WTC11 (cell line): ENCODE data around the gene FMR1.

ENCODE experiments used
- ATF1 ChIP-seq: sonication (generic); formaldehyde crosslinking; IDR thresholded peaks from 2 replicates; pipeline ENCODE4 v1.8.1; 2023; ENCODE audit warnings: mild to moderate bottlenecking, moderate library complexity, missing genetic modification reagents
- CREB1 ChIP-seq: sonication (generic); formaldehyde crosslinking; IDR thresholded peaks from 2 replicates; pipeline ENCODE4 v1.8.0; 2023; ENCODE audit warnings: mild to moderate bottlenecking, missing genetic modification reagents
- ESRRA ChIP-seq: sonication (generic); formaldehyde crosslinking; IDR thresholded peaks from 2 replicates; pipeline ENCODE4 v1.8.1; 2022; ENCODE audit warnings: mild to moderate bottlenecking, missing genetic modification reagents, borderline replicate concordance
- FOXK1 ChIP-seq: sonication (generic); formaldehyde crosslinking; IDR thresholded peaks from 2 replicates; pipeline ENCODE4 v1.8.0; 2022; ENCODE audit warnings: mild to moderate bottlenecking, moderate library complexity, missing genetic modification reagents
- FOXP1 ChIP-seq: sonication (generic); formaldehyde crosslinking; IDR thresholded peaks from 2 replicates; pipeline ENCODE4 v1.8.0; 2022; ENCODE audit warnings: missing genetic modification reagents, mild to moderate bottlenecking, moderate library complexity, borderline replicate concordance
- JUN ChIP-seq: sonication (generic); formaldehyde crosslinking; IDR thresholded peaks from 2 replicates; pipeline ENCODE4 v1.8.0; 2023; ENCODE audit warnings: mild to moderate bottlenecking, missing genetic modification reagents
- NR3C1 ChIP-seq: sonication (generic); formaldehyde crosslinking; conservative IDR thresholded peaks from 2 replicates; pipeline ENCODE4 v1.8.1; 2023; ENCODE audit warnings: low read depth, mild to moderate bottlenecking, missing genetic modification reagents
- SP1 ChIP-seq: sonication (generic); formaldehyde crosslinking; conservative IDR thresholded peaks from 2 replicates; pipeline ENCODE4 v1.8.1; 2022; ENCODE audit warnings: missing genetic modification reagents
- USF2 ChIP-seq: sonication (generic); formaldehyde crosslinking; IDR thresholded peaks from 2 replicates; pipeline ENCODE4 v1.8.1; 2023; ENCODE audit warnings: mild to moderate bottlenecking, missing genetic modification reagents, moderate library complexity
- ZNF121 ChIP-seq: sonication (generic); formaldehyde crosslinking; IDR thresholded peaks from 2 replicates; pipeline ENCODE4 v1.8.0; 2023; ENCODE audit warnings: missing genetic modification reagents
- TF ChIP-seq, protein P1 (sequence below): fragments of 200-600 bp; IDR thresholded peaks from 2 replicates; pipeline ENCODE4 v1.8.0; 2022; ENCODE audit warnings: antibody characterized with exemption
- TF ChIP-seq, protein P2 (sequence below): sonication (generic); formaldehyde crosslinking; IDR thresholded peaks from 2 replicates; pipeline ENCODE4 v1.8.0; 2022; ENCODE audit warnings: mild to moderate bottlenecking, missing genetic modification reagents
- TF ChIP-seq, protein P3 (sequence below): sonication (generic); formaldehyde crosslinking; IDR thresholded peaks from 2 replicates; pipeline ENCODE4 v1.8.0; 2022; ENCODE audit warnings: missing genetic modification reagents
- TF ChIP-seq, protein P4 (sequence below): fragments of 250-450 bp; sonication (Bioruptor Pico); conservative IDR thresholded peaks from 2 replicates; pipeline ENCODE4 v1.9.0; 2021; ENCODE audit warnings: mild to moderate bottlenecking

DNA sequence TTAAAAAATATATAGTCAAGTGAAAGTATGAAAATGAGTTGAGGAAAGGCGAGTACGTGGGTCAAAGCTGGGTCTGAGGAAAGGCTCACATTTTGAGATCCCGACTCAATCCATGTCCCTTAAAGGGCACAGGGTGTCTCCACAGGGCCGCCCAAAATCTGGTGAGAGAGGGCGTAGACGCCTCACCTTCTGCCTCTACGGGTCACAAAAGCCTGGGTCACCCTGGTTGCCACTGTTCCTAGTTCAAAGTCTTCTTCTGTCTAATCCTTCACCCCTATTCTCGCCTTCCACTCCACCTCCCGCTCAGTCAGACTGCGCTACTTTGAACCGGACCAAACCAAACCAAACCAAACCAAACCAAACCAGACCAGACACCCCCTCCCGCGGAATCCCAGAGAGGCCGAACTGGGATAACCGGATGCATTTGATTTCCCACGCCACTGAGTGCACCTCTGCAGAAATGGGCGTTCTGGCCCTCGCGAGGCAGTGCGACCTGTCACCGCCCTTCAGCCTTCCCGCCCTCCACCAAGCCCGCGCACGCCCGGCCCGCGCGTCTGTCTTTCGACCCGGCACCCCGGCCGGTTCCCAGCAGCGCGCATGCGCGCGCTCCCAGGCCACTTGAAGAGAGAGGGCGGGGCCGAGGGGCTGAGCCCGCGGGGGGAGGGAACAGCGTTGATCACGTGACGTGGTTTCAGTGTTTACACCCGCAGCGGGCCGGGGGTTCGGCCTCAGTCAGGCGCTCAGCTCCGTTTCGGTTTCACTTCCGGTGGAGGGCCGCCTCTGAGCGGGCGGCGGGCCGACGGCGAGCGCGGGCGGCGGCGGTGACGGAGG, at the start of gene FMR1:
- TF ChIP-seq FOXP1 (no peak), JUN (CRISPR knock-in tag) (no peak), FOXK1 (peak; percentile 88), USF2 (CRISPR knock-in tag) (peak; percentile 93), ZNF121 (CRISPR knock-in tag) (no peak), ESRRA (no peak), NR3C1 (CRISPR knock-in tag) (no peak), ATF1 (CRISPR knock-in tag) (no peak), SP1 (CRISPR knock-in tag) (peak; percentile 29; the same call in 1 of the 2 replicates), CREB1 (no peak)
- TF ChIP-seq, protein P1, sequence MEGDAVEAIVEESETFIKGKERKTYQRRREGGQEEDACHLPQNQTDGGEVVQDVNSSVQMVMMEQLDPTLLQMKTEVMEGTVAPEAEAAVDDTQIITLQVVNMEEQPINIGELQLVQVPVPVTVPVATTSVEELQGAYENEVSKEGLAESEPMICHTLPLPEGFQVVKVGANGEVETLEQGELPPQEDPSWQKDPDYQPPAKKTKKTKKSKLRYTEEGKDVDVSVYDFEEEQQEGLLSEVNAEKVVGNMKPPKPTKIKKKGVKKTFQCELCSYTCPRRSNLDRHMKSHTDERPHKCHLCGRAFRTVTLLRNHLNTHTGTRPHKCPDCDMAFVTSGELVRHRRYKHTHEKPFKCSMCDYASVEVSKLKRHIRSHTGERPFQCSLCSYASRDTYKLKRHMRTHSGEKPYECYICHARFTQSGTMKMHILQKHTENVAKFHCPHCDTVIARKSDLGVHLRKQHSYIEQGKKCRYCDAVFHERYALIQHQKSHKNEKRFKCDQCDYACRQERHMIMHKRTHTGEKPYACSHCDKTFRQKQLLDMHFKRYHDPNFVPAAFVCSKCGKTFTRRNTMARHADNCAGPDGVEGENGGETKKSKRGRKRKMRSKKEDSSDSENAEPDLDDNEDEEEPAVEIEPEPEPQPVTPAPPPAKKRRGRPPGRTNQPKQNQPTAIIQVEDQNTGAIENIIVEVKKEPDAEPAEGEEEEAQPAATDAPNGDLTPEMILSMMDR, result no peak
- TF ChIP-seq, protein P2, sequence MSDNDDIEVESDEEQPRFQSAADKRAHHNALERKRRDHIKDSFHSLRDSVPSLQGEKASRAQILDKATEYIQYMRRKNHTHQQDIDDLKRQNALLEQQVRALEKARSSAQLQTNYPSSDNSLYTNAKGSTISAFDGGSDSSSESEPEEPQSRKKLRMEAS (CRISPR knock-in tag), result peak; percentile 70; the same call in 1 of the 2 replicates
- TF ChIP-seq, protein P3, sequence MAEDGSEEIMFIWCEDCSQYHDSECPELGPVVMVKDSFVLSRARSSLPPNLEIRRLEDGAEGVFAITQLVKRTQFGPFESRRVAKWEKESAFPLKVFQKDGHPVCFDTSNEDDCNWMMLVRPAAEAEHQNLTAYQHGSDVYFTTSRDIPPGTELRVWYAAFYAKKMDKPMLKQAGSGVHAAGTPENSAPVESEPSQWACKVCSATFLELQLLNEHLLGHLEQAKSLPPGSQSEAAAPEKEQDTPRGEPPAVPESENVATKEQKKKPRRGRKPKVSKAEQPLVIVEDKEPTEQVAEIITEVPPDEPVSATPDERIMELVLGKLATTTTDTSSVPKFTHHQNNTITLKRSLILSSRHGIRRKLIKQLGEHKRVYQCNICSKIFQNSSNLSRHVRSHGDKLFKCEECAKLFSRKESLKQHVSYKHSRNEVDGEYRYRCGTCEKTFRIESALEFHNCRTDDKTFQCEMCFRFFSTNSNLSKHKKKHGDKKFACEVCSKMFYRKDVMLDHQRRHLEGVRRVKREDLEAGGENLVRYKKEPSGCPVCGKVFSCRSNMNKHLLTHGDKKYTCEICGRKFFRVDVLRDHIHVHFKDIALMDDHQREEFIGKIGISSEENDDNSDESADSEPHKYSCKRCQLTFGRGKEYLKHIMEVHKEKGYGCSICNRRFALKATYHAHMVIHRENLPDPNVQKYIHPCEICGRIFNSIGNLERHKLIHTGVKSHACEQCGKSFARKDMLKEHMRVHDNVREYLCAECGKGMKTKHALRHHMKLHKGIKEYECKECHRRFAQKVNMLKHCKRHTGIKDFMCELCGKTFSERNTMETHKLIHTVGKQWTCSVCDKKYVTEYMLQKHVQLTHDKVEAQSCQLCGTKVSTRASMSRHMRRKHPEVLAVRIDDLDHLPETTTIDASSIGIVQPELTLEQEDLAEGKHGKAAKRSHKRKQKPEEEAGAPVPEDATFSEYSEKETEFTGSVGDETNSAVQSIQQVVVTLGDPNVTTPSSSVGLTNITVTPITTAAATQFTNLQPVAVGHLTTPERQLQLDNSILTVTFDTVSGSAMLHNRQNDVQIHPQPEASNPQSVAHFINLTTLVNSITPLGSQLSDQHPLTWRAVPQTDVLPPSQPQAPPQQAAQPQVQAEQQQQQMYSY (CRISPR knock-in tag), result no peak
- TF ChIP-seq, protein P4, sequence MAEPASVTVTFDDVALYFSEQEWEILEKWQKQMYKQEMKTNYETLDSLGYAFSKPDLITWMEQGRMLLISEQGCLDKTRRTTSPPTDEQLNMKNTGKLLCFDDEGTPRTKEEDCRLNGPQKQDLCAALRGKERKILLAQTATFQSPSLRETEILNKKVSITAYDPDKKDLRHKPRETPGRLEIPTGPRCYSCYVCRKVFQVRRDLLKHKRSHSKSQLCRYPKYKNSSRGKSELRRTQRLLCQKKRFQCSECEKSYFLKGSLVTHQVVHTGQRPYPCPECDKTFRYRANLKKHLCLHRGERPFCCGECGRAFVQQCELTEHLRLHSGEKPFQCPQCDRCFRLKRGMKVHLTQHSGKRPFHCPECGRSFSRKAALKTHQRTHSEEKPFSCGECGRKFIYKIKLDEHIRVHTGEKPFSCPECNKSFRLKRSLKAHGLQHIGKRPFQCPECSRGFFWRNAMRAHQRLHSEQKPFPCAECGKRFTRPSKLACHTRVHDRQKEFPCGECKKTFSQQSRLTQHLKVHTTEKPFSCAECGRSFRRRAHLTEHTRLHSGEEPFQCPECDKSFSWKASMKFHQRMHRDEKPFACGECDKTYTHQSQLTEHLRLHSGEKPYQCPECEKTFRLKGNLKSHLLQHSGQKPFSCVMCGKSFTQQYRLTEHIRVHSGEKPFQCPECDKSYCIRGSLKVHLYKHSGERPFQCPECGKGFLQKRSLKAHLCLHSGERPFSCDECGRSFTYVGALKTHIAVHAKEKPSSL (CRISPR knock-in tag), result no peak
